T-helper 1 cell treated with Interleukin-12 subunit alpha and Interleukin-12 subunit beta and Interleukin-4 antibody, amounts not matched to agents 30 μg/mL and 1 μg/mL, for 36 hours (primary cell): Measurements from ENCODE around the gene PRKG1.

Experiments used
- H3K27ac Mint-ChIP-seq: one replicate; pipeline ENCODE4 v1.8.0; 2021; ENCODE audit warnings: mild to moderate bottlenecking, mixed read lengths
- H3K27me3 Mint-ChIP-seq: one replicate; pipeline ENCODE4 v1.8.0; 2021; ENCODE audit warnings: low read depth, mixed read lengths
- H3K36me3 Mint-ChIP-seq: one replicate; pipeline ENCODE4 v1.8.0; 2021; ENCODE audit warnings: low read depth, mixed read lengths
- H3K4me1 Mint-ChIP-seq: one replicate; pipeline ENCODE4 v1.8.0; 2021; ENCODE audit warnings: low read depth, mixed read lengths
- H3K4me3 Mint-ChIP-seq: one replicate; pipeline ENCODE4 v1.8.0; 2021; ENCODE audit warnings: mild to moderate bottlenecking, moderate library complexity, mixed read lengths
- H3K9me3 Mint-ChIP-seq: one replicate; pipeline ENCODE4 v1.8.0; 2021; ENCODE audit warnings: mixed read lengths

The PRKG1 gene

DNA sequence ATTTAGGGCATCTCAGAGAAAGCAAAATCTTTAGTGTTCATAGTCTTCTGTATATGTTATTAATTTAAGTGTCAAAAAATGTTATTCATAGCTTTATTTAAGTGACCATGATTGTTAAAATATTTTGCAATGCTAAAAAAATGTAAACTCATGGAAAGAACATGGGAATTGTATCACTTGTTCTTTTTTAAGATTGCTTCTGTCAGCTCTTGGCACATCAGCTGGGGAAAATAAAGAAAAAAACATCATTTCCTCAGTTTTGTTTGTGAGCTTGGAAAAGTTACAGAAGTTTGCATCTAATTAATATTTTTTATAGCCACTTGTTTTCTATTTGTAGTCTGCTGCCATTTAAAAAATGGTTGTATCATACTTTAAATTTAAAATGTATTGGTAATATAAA, 911.0 kb downstream of the PRKG1 start:
- no peaks in the 10 kb centered on the region for H3K36me3 Mint-ChIP-seq
- no peaks in the 10 kb centered on the region for H3K4me1 Mint-ChIP-seq
- H3K4me3 Mint-ChIP-seq: no peak overlapping the region
- no peaks in the 10 kb centered on the region for H3K9me3 Mint-ChIP-seq
- H3K27me3 Mint-ChIP-seq: no peaks in the 10 kb centered on the region
- H3K27ac Mint-ChIP-seq: no peak overlapping the region

DNA sequence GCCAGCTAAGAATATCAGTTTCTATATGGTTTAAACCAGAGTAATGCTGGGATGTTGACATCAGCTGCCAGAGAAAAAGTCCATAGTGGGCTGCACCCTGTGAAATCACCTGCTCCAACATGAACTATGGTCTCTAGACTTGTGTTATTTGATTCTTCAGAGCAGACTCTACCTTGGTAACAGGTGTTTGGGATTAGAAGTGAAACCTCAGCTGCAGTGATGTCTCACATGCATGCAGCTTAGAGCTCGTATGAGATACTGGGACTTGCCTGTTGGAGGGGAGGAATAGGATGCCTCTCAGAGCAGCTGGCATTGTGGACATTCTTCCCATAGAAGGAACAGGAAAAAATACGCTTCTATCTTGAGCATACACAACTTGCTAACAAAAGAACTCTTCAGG, 912.2 kb downstream of the PRKG1 start:
- Mint-ChIP-seq H3K27me3 (no peaks in the 10 kb centered on the region), H3K4me1 (no peaks in the 10 kb centered on the region), H3K4me3 (no peak overlapping the region), H3K36me3 (no peaks in the 10 kb centered on the region), H3K9me3 (no peaks in the 10 kb centered on the region), H3K27ac (no peak overlapping the region)

DNA sequence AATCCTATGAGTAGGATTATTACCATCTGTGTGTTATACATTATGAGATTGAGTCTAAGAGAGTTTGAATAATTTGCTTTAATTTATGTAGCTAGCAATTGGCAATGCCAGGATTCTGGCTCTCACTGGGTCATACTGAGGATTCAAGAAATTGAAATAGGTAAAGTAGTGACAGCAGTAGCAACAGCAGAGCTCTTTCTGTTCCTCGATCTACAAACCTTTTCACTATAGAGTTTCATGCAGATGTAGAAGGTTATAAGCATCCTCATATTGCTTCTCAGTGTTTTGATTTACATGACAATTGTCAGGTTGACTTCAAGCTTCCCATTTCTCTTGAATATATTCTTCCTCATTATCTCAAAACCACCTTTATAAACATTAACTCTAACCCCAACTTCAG, 919.2 kb downstream of the PRKG1 start:
- Mint-ChIP-seq H3K9me3 (no peaks in the 10 kb centered on the region), H3K4me1 (no peaks in the 10 kb centered on the region), H3K36me3 (no peaks in the 10 kb centered on the region), H3K27ac (no peak overlapping the region), H3K4me3 (no peak overlapping the region), H3K27me3 (no peaks in the 10 kb centered on the region)

DNA sequence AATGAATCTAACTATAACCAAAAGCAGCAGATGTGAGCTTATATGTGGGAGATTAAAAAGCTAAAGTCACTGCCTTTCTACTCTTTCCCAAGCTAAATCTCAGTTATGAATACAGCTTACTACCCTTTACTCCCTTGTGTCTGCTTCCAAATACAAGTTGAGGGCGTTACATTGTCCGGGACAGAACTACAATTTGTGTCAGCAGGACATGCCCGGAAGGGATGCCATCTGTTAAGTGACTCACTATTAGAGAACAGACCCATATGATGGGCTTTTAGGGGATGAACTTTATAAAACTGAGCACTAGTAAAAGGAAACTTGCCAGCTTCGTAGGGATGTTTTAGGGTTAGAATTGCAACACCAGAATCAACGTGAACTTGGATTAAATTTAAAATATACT, 924.8 kb downstream of the PRKG1 start:
- no peaks in the 10 kb centered on the region for H3K9me3 Mint-ChIP-seq
- no peak overlapping the region for H3K27ac Mint-ChIP-seq
- H3K4me3 Mint-ChIP-seq: no peak overlapping the region
- H3K36me3 Mint-ChIP-seq: no peaks in the 10 kb centered on the region
- H3K27me3 Mint-ChIP-seq: no peaks in the 10 kb centered on the region
- H3K4me1 Mint-ChIP-seq: no peaks in the 10 kb centered on the region

DNA sequence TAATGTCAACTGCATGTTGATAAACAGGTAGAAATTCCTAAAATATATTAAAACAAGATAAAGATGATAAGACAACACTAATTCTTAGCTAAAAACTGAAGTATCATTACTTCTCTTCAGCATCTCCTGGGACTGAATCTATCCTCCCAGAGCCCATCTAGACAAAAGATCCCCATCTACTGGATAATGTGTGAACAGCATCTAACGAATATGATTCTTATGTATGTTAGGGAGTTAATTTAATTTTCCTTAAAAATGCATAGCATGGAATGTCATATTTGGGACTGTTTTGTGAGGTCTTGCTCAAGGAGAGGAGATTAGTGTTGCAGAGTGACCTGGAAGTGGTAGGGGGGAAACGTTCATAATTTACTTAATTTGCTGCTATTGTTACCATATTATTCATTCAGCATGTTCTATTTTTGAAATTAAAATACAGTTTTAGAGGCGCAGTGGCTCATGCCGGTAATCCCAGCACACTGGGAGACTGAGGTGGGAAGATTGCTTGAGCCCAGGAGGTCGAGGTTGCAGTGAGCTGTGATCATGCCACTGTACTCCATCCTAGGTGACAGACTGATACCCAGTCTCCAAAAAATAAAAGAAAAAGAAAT, 930.2 kb downstream of the PRKG1 start:
- Mint-ChIP-seq H3K36me3 (no peaks in the 10 kb centered on the region), H3K9me3 (no peaks in the 10 kb centered on the region), H3K27ac (no peak overlapping the region), H3K27me3 (no peaks in the 10 kb centered on the region), H3K4me3 (no peak overlapping the region), H3K4me1 (no peaks in the 10 kb centered on the region)

DNA sequence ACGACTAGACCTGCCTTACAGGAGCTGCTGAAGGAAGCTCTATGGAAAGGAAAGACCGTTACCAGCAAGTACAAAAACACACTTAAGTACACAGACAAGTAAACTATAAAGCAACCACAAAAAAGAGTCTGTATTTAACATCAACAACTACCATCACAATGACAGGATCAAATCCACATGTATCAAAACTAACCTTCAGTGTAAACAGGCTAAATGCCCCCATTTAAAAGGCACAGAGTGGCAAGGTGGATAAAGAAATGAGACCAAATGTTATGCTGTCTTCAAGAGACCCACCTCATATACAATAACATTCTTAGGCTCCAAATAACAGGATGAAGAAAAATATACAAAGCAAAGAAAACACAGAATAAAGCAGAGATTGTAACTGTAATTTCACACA, 932.8 kb downstream of the PRKG1 start:
- no peak overlapping the region for H3K4me3 Mint-ChIP-seq
- no peak overlapping the region for H3K27ac Mint-ChIP-seq
- H3K9me3 Mint-ChIP-seq: no peaks in the 10 kb centered on the region
- H3K27me3 Mint-ChIP-seq: no peaks in the 10 kb centered on the region
- no peaks in the 10 kb centered on the region for H3K36me3 Mint-ChIP-seq
- H3K4me1 Mint-ChIP-seq: no peaks in the 10 kb centered on the region

DNA sequence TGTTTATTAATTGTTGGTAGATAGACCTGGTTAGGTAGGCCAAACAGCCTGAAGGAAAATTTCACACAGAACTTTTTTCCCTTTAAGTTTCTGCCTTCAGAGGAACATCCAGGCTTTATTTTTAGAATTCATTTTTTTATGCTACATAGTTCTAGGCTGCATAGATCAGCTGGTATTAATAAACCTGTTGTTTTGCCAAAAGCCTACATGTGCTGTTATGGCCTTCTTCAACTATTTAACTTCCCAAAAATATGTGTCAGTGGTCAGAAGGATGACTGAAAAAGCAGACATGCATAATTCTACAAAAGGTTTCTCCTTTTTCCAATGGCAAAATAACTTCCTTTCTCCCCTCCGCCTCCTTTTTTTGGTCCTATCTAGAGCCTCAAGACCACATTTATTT, 936.8 kb downstream of the PRKG1 start:
- no peaks in the 10 kb centered on the region for H3K36me3 Mint-ChIP-seq
- peaks cover 7% of the 10 kb centered on the region for H3K9me3 Mint-ChIP-seq
- H3K27me3 Mint-ChIP-seq: no peaks in the 10 kb centered on the region
- no peak overlapping the region for H3K4me3 Mint-ChIP-seq
- H3K4me1 Mint-ChIP-seq: no peaks in the 10 kb centered on the region
- no peak overlapping the region for H3K27ac Mint-ChIP-seq

DNA sequence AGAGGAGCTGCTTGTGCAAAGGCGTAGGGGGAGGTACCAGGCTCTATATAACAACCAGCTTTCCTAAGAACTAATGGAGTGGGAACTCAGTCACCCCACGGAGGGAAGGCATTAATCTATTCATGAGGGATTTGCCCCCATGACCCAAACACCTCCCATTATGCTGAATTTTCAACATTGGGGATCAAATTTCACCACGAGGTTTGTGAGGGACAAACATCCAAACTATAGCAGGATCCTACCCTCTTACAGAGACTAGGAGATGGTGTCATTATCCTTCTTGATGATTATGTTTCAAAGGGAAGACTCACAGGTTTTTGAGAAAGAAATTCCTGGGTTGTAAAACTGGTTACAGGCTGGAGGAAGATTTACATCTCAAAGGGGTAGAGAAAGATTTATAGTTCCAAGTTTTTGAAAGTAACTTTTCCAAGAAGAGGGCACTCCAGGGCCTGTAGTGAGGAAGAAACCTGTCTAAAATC, 944.8 kb downstream of the PRKG1 start:
- peaks cover 1% of the 10 kb centered on the region for H3K9me3 Mint-ChIP-seq
- H3K27me3 Mint-ChIP-seq: no peaks in the 10 kb centered on the region
- H3K36me3 Mint-ChIP-seq: no peaks in the 10 kb centered on the region
- H3K4me3 Mint-ChIP-seq: no peak overlapping the region
- no peak overlapping the region for H3K27ac Mint-ChIP-seq
- H3K4me1 Mint-ChIP-seq: no peaks in the 10 kb centered on the region

DNA sequence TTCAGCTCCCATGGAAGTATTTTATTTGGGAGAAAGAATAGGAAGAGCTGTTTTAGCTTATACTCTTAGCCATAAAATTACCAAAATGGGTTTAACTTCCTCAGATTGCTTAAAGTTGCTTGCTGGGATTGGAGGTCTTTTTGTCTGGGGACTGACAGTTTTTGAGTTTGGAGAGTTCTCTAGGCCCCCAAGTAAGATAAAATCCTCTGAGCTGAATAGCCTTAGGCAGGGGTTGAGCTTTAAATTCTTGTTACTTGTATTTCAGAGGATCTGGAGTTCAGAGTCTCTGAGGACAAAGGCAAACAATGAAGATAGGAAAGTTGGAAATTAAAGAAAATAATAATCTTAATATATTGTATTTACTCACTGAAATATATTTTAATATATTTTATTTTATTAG, 945.4 kb downstream of the PRKG1 start:
- no peaks in the 10 kb centered on the region for H3K9me3 Mint-ChIP-seq
- H3K36me3 Mint-ChIP-seq: no peaks in the 10 kb centered on the region
- H3K4me3 Mint-ChIP-seq: no peak overlapping the region
- H3K4me1 Mint-ChIP-seq: no peaks in the 10 kb centered on the region
- H3K27me3 Mint-ChIP-seq: no peaks in the 10 kb centered on the region
- H3K27ac Mint-ChIP-seq: no peak overlapping the region

DNA sequence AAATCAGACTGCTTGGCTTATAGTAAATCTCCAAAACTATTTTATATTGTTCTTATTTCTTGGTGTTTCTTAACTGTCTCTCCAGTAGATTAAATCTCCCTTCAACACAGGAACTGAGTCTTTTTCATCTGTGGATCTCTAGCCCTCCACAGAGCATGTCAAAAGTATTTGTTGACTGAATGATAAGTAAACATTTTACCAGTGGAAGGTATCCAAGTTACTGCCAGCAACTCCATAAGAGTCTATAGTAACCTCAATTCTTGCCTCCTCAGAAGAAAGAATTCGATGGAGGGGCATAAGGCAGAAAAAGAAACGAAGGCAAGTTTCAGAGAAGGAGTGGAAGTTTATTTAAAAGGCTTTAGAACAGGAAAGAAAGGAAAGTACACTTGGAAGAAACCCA, 945.9 kb downstream of the PRKG1 start:
- no peaks in the 10 kb centered on the region for H3K9me3 Mint-ChIP-seq
- H3K4me1 Mint-ChIP-seq: no peaks in the 10 kb centered on the region
- H3K27me3 Mint-ChIP-seq: no peaks in the 10 kb centered on the region
- H3K36me3 Mint-ChIP-seq: no peaks in the 10 kb centered on the region
- H3K4me3 Mint-ChIP-seq: no peak overlapping the region
- H3K27ac Mint-ChIP-seq: no peak overlapping the region

DNA sequence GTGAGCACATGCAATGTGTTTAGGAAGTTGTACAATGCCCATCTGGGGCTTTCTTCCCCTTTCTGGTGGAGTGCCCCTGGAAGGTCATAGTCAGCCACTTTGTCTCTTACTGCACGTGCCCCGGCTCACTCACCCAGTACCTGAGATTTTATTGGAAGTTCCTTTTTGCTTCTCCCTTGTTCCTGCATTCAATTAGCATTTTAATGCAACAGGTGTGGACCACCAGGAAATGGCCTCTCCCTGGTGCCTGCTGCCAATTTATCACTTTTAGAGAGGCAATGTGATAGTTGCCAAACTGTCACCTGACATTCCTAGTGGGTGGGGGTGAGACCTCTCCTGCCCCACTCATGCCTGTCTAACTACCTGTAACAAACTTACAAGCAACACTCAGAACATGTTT, 946.4 kb downstream of the PRKG1 start:
- H3K4me1 Mint-ChIP-seq: no peaks in the 10 kb centered on the region
- no peaks in the 10 kb centered on the region for H3K36me3 Mint-ChIP-seq
- H3K27ac Mint-ChIP-seq: no peak overlapping the region
- H3K27me3 Mint-ChIP-seq: no peaks in the 10 kb centered on the region
- H3K9me3 Mint-ChIP-seq: no peaks in the 10 kb centered on the region
- no peak overlapping the region for H3K4me3 Mint-ChIP-seq

DNA sequence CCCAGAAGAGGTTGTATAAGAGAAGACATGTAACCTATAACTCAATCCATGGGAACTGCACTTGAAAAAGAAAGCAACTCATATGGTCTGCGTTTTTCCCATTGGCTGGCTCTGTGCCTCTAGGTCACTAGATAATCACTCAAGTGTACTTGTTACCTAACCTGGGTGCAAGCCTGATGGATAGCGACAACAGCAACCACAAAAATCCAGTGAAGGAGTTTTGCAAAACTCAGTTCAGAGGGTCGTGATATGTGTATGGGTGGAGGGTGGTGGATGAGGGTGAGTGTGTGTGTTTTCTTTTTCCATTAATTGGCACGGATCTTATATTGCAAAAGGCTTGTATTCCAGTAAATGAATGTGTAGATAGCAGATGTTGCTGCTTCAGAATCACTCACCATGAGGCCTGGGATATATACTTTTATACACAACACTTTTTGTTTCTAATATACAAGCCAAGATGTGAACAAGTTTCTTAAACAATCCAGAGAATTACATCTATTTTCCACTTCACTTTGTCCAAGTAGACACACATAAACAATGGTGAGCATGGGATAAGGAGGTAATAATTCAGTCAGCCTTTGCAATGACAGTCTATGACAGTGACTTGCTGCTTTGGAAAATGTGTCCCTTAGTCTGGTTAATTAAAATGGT, 952.9 kb downstream of the PRKG1 start:
- Mint-ChIP-seq H3K4me3 (no peak overlapping the region), H3K27me3 (no peaks in the 10 kb centered on the region), H3K36me3 (no peaks in the 10 kb centered on the region), H3K9me3 (no peaks in the 10 kb centered on the region), H3K4me1 (no peaks in the 10 kb centered on the region), H3K27ac (no peak overlapping the region)

DNA sequence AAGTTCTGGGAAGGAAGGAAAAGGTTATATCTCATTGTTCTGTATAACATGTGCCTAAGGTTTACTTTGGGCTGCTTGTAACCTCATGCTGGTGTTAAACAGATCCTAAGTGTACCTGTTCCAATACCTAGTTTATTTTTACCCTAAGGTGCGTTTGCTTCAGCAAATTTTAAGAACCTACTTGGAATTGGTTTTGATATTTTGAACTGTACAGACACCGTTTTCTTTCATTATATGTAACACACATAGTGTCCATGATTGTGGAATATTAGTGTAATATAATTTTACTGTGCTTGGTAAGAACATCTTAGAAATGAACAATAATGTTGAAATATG, 954.2 kb downstream of the PRKG1 start:
- Mint-ChIP-seq H3K4me1 (no peaks in the 10 kb centered on the region), H3K9me3 (no peaks in the 10 kb centered on the region)

DNA sequence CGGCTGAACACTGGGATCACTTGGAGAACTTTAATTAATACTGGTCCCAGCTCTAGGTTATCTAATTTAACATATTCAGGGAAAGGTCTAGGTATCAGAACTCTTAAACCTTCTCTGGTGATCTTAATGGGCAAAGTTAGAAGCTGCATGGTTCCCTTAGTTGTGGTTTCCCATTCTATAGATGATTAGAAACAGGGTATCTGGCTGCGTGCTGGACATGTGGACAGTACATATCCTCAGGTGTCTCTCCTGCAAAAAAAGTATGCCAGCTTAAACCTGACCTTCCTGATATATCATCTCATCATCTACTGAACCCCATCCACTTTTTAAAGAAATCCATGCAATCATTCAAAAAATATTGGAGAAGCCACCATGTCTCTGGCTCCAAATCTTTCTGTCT, 955.3 kb downstream of the PRKG1 start:
- H3K27me3 Mint-ChIP-seq: no peaks in the 10 kb centered on the region
- no peak overlapping the region for H3K4me3 Mint-ChIP-seq
- H3K9me3 Mint-ChIP-seq: no peaks in the 10 kb centered on the region
- no peaks in the 10 kb centered on the region for H3K4me1 Mint-ChIP-seq
- no peaks in the 10 kb centered on the region for H3K36me3 Mint-ChIP-seq
- H3K27ac Mint-ChIP-seq: no peak overlapping the region

More for the DNA sequence above, 954.2 kb downstream of the PRKG1 start:
- Mint-ChIP-seq H3K27me3 (no peaks in the 10 kb centered on the region), H3K36me3 (no peaks in the 10 kb centered on the region), H3K27ac (no peak overlapping the region), H3K4me3 (no peak overlapping the region)

DNA sequence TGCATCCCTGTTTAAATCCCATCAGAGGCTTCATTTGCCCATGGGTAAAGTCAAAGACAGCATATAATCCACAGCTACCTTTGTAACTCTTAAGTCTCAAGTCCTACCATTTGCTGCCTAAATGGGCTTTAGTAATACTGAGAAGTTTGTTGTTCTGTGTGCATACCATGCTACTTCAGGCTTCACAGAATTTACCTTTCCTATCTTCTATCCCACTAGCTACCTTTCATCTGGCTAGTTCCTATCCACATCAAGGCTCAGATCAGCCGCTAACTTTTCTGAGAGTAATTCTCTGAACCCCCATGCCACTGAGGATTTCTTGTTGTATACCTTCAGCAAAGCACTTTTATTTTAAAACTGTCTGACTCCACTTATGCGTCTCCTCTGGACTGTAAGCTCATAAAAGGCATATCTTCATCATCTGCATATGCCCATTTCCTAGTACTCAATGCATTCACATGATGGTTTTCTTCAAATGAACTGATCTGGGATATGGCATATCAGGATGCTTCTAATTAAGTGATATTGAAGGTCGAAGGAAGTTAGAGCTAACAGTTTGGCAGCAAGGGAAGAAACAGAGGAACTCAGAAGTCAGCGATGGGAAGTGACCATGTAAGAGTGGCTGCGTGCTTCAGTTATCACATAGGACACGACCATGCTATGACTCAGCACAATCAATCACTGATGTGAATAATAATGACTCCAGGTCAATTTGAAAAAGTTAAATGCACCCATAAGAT, 955.9 kb downstream of the PRKG1 start:
- Mint-ChIP-seq H3K4me3 (no peak overlapping the region), H3K9me3 (no peaks in the 10 kb centered on the region), H3K27ac (no peak overlapping the region)

More for the DNA sequence above, 955.9 kb downstream of the PRKG1 start:
- Mint-ChIP-seq H3K36me3 (no peaks in the 10 kb centered on the region), H3K4me1 (no peaks in the 10 kb centered on the region), H3K27me3 (no peaks in the 10 kb centered on the region)
